H9 (cell line): ENCODE data around the gene TERF2IP. TPM values are rescaled to one million over a fixed set of nuclear protein-coding genes. Genes with fewer than 3 reads are reported as not detected.

Source experiments
- DNase-seq: peaks from one replicate; pipeline ENCODE4 v3.0.0-alpha.2; 2017
- H2AFZ ChIP-seq: one replicate; pipeline ENCODE4 v1.6.1; 2013; ENCODE audit warnings: mild to moderate bottlenecking, low read length, control low read depth, moderate library complexity
- H2AK5ac ChIP-seq: 2 replicates; pipeline ENCODE4 v1.6.1; 2013; ENCODE audit warnings: low read length, control low read depth, mixed read lengths; ENCODE audit not compliant: insufficient read length
- H2BK120ac ChIP-seq: one replicate; pipeline ENCODE4 v1.6.1; 2013; ENCODE audit warnings: low read depth, mild to moderate bottlenecking, low read length, control low read depth, inconsistent platforms; ENCODE audit not compliant: poor library complexity, severe bottlenecking
- H2BK12ac ChIP-seq: 2 replicates; pipeline ENCODE4 v1.6.1; 2013; ENCODE audit warnings: low read length, control low read depth, mixed read lengths, low read depth; ENCODE audit not compliant: insufficient read length
- H2BK15ac ChIP-seq: 2 replicates; pipeline ENCODE4 v1.6.1; 2013; ENCODE audit warnings: low read depth, low read length, control low read depth
- H2BK20ac ChIP-seq: one replicate; pipeline ENCODE4 v1.6.1; 2013; ENCODE audit warnings: low read depth, mild to moderate bottlenecking, low read length, control low read depth, inconsistent platforms; ENCODE audit not compliant: poor library complexity, severe bottlenecking
- H2BK5ac ChIP-seq: 2 replicates; pipeline ENCODE4 v1.6.1; 2013; ENCODE audit warnings: low read length, control low read depth, mixed read lengths; ENCODE audit not compliant: insufficient read length
- H3K14ac ChIP-seq: 2 replicates; pipeline ENCODE4 v1.6.1; 2013; ENCODE audit warnings: low read length, control low read depth; ENCODE audit not compliant: insufficient read depth
- H3K18ac ChIP-seq: 2 replicates; pipeline ENCODE4 v1.6.1; 2013; ENCODE audit warnings: low read depth, mild to moderate bottlenecking, mixed read lengths, low read length, control low read depth; ENCODE audit not compliant: insufficient read length
- H3K23ac ChIP-seq: 2 replicates; pipeline ENCODE4 v1.6.1; 2013; ENCODE audit warnings: low read length, control low read depth, mixed read lengths, low read depth; ENCODE audit not compliant: insufficient read length
- H3K23me2 ChIP-seq: 2 replicates; pipeline ENCODE4 v1.6.1; 2013; ENCODE audit warnings: low read depth, mild to moderate bottlenecking, mixed read lengths, low read length, control low read depth; ENCODE audit not compliant: insufficient read length, poor library complexity, severe bottlenecking
- H3K27ac ChIP-seq: 2 replicates; pipeline ENCODE4 v1.5.1; 2013; ENCODE audit warnings: low read length, control low read depth, mixed read lengths, low read depth; ENCODE audit not compliant: insufficient read length
- H3K27me3 ChIP-seq: 2 replicates; pipeline ENCODE4 v1.6.1; 2013; ENCODE audit warnings: low read length, control low read depth, inconsistent platforms; ENCODE audit not compliant: insufficient read depth
- H3K4ac ChIP-seq: 2 replicates; pipeline ENCODE4 v1.6.1; 2013; ENCODE audit warnings: low read depth, mild to moderate bottlenecking, control low read depth, inconsistent platforms, low read length, moderate library complexity
- H3K4me1 ChIP-seq: 2 replicates; pipeline ENCODE4 v1.6.1; 2013; ENCODE audit warnings: low read length, control low read depth, inconsistent platforms; ENCODE audit not compliant: insufficient read depth
- H3K4me2 ChIP-seq: 2 replicates; pipeline ENCODE4 v1.6.1; 2013; ENCODE audit warnings: low read length, control low read depth, mixed read lengths; ENCODE audit not compliant: insufficient read length, insufficient read depth
- H3K56ac ChIP-seq: 2 replicates; pipeline ENCODE4 v1.6.1; 2013; ENCODE audit warnings: low read depth, mild to moderate bottlenecking, mixed read lengths, low read length, control low read depth; ENCODE audit not compliant: insufficient read length
- H3K79me1 ChIP-seq: 2 replicates; pipeline ENCODE4 v1.6.1; 2013; ENCODE audit warnings: low read depth, mild to moderate bottlenecking, moderate library complexity, low read length, control low read depth, inconsistent platforms; ENCODE audit not compliant: insufficient read depth, poor library complexity, severe bottlenecking
- H3K79me2 ChIP-seq: 2 replicates; pipeline ENCODE4 v1.6.1; 2013; ENCODE audit warnings: low read length, control low read depth, inconsistent platforms; ENCODE audit not compliant: insufficient read depth
- H3K9ac ChIP-seq: 2 replicates; pipeline ENCODE4 v1.6.1; 2013; ENCODE audit warnings: low read length, control low read depth, mixed read lengths; ENCODE audit not compliant: insufficient read length; ENCODE audit errors: extremely low read depth
- H3K9me3 ChIP-seq: one replicate; pipeline ENCODE4 v1.6.1; 2013; ENCODE audit warnings: low read depth, low read length, inconsistent platforms; ENCODE audit not compliant: control insufficient read depth
- H3T11ph ChIP-seq: one replicate; pipeline ENCODE4 v1.6.1; 2013; ENCODE audit warnings: mild to moderate bottlenecking, low read length, control low read depth, inconsistent platforms
- H4K20me1 ChIP-seq: one replicate; pipeline ENCODE4 v1.6.1; 2013; ENCODE audit not compliant: control insufficient read depth, insufficient read length, insufficient read depth
- H4K5ac ChIP-seq: 2 replicates; pipeline ENCODE4 v1.6.1; 2013; ENCODE audit warnings: low read depth, mild to moderate bottlenecking, mixed read lengths, low read length, control low read depth; ENCODE audit not compliant: insufficient read length
- H4K8ac ChIP-seq: replicated peaks from 2 replicates; pipeline ENCODE4 v1.6.1; 2013; ENCODE audit warnings: low read length, control low read depth, mixed read lengths, low read depth; ENCODE audit not compliant: insufficient read length
- H4K91ac ChIP-seq: 2 replicates; pipeline ENCODE4 v1.6.1; 2013; ENCODE audit warnings: low read depth, mild to moderate bottlenecking, moderate library complexity, mixed read lengths, low read length, control low read depth; ENCODE audit not compliant: insufficient read length
- H3K27ac Mint-ChIP-seq, 3 experiments: 2 replicates in 2 of 3; 3 replicates in 1 of 3; pipeline ENCODE4 v1.8.0; 2020 to 2021; ENCODE audit warnings: mixed read lengths in 3 of 3, mild to moderate bottlenecking in 1 of 3, moderate library complexity in 1 of 3
- H3K27me3 Mint-ChIP-seq: 2 replicates; pipeline ENCODE4 v1.8.0; 2021; ENCODE audit warnings: low read depth, mild to moderate bottlenecking, moderate library complexity, mixed read lengths
- H3K36me3 Mint-ChIP-seq, 3 experiments: 2 replicates in 2 of 3; 3 replicates in 1 of 3; pipeline ENCODE4 v1.8.0; 2020 to 2021; ENCODE audit warnings: low read depth in 3 of 3, mixed read lengths in 3 of 3; ENCODE audit not compliant: insufficient read depth in 1 of 3
- H3K4me1 Mint-ChIP-seq, 2 experiments: 2 replicates each; pipeline ENCODE4 v1.8.0; 2020; ENCODE audit warnings: mixed read lengths in 2 of 2
- H3K4me3 Mint-ChIP-seq, 2 experiments: 2 replicates in 1 of 2; 3 replicates in 1 of 2; pipeline ENCODE4 v1.8.0; 2020 to 2021; ENCODE audit warnings: mild to moderate bottlenecking in 2 of 2, mixed read lengths in 2 of 2, moderate library complexity in 1 of 2
- H3K9me3 Mint-ChIP-seq, 2 experiments: 2 replicates in 1 of 2; 3 replicates in 1 of 2; pipeline ENCODE4 v1.8.0; 2020; ENCODE audit warnings: mild to moderate bottlenecking in 2 of 2, mixed read lengths in 2 of 2, moderate library complexity in 1 of 2
- WGBS: extraction: QIAGEN DNeasy Blood & Tissue Kit; methylation state at CpG from one replicate; pipeline ENCODE4 v1.1.7; 2013; ENCODE audit warnings: missing lambda C conversion rate, low lambda C conversion rate, mixed read lengths; ENCODE audit not compliant: insufficient read length; ENCODE audit errors: extremely low coverage; 5-methylcytosine and 5-hydroxymethylcytosine counted together
- total RNA-seq: library from RNA; stranded (reverse); gene quantifications from 2 replicates; pipeline ENCODE4 v1.2.1, GENCODE V29; 2021
- TF ChIP-seq, protein P1 (sequence below): fragments of 200-600 bp; sonication (generic); conservative IDR thresholded peaks from 3 replicates; pipeline ENCODE4 v1.8.0; 2021; ENCODE audit warnings: antibody characterized with exemption, mild to moderate bottlenecking

The TERF2IP gene
- total RNA-seq, 1 experiment from 2014 or later = 15.6 TPM

- H3K4me2 ChIP-seq = no peak overlapping the region
- no peak overlapping the region for H2BK5ac ChIP-seq
- no peak overlapping the region for H4K91ac ChIP-seq
- H2AFZ ChIP-seq = no peak overlapping the region
- H3K4ac ChIP-seq = no peak overlapping the region
- no peak overlapping the region; a peak in 1 of 7 replicates for H3K27ac Mint-ChIP-seq
- peaks cover 1% of the 10 kb centered on the region; the same call in 1 of the 2 replicates for H3K27me3 Mint-ChIP-seq
- H3K79me1 ChIP-seq = no peaks in the 10 kb centered on the region
- no peak overlapping the region for H3K9ac ChIP-seq
- H3K79me2 ChIP-seq = no peaks in the 10 kb centered on the region
- no peak overlapping the region for H3K23ac ChIP-seq
- TF ChIP-seq, protein P1, sequence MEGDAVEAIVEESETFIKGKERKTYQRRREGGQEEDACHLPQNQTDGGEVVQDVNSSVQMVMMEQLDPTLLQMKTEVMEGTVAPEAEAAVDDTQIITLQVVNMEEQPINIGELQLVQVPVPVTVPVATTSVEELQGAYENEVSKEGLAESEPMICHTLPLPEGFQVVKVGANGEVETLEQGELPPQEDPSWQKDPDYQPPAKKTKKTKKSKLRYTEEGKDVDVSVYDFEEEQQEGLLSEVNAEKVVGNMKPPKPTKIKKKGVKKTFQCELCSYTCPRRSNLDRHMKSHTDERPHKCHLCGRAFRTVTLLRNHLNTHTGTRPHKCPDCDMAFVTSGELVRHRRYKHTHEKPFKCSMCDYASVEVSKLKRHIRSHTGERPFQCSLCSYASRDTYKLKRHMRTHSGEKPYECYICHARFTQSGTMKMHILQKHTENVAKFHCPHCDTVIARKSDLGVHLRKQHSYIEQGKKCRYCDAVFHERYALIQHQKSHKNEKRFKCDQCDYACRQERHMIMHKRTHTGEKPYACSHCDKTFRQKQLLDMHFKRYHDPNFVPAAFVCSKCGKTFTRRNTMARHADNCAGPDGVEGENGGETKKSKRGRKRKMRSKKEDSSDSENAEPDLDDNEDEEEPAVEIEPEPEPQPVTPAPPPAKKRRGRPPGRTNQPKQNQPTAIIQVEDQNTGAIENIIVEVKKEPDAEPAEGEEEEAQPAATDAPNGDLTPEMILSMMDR = no peak
- H3K9me3 Mint-ChIP-seq = no peaks in the 10 kb centered on the region
- H4K20me1 ChIP-seq = no peaks in the 10 kb centered on the region
- H3K27me3 ChIP-seq = no peaks in the 10 kb centered on the region
- no peak overlapping the region for H3K56ac ChIP-seq
- no CpG with 5 or more reads among the region's 10 CpGs for WGBS
- no peak overlapping the region for H2BK15ac ChIP-seq
- no peak overlapping the region for H2BK12ac ChIP-seq
- H2BK20ac ChIP-seq = no peak overlapping the region
- no peak overlapping the region for H4K5ac ChIP-seq
- H3K9me3 ChIP-seq = no peaks in the 10 kb centered on the region
- H4K8ac ChIP-seq = no peak overlapping the region
- no peak overlapping the region for H3K4me3 Mint-ChIP-seq
- H3K4me1 Mint-ChIP-seq = no peaks in the 10 kb centered on the region
- H2BK120ac ChIP-seq = no peak overlapping the region
- no peak overlapping the region for H3K14ac ChIP-seq
- H3K4me1 ChIP-seq = no peaks in the 10 kb centered on the region
- peaks cover 51 to 87% (median 79%) of the 10 kb centered on the region in 3 experiments for H3K36me3 Mint-ChIP-seq
- no peaks in the 10 kb centered on the region for H3K23me2 ChIP-seq
- no peak for DNase-seq
- no peak overlapping the region for H2AK5ac ChIP-seq
- no peak overlapping the region for H3K27ac ChIP-seq
- no peak overlapping the region for H3K18ac ChIP-seq
- H3T11ph ChIP-seq = no peak overlapping the region
These were observed 18.4 kb upstream of the TERF2IP start for GRCh38 chr16:75629132-75629531.
